Measurements from ENCODE around the gene NID1.
"Not testable (repeated sequence)": the region's sequence is repeated elsewhere in the genome, so short reads cannot be mapped to it uniquely, and the experiment has no call there.

NID1 gene

DNA sequence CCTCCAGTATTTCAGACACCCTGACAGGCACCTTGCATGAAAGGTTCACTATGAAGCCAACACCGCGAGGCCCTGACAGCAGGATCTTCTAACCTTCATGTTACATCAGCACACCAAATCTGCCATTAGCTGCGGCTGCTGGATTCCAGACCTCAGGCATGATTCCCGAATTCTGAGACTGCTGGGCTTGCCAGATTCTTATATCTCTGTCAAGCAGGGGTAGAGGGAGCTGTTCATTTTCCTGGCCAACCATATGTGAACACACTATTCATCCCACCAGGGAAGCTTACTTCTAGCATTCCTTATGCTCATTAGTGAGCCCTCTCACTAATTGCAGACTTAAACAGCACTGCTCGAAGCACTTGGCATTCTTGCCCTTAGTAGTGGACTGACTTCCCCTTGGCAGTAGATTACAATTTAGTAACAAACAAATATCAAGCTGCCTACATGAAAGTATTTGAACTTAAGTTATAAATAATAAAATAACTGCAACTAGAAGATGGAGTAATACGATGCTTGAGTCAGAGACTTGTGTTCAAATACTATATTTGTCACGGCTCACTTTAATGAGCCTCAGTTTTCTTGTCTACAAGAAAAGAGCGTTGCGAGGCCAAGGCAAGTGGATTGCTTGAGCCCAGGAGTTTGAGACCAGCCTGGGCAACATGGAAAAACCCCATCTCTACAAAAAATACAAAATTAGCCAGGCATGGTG, 43.3 kb downstream of the NID1 start:
- no peak for DNase-seq

DNA sequence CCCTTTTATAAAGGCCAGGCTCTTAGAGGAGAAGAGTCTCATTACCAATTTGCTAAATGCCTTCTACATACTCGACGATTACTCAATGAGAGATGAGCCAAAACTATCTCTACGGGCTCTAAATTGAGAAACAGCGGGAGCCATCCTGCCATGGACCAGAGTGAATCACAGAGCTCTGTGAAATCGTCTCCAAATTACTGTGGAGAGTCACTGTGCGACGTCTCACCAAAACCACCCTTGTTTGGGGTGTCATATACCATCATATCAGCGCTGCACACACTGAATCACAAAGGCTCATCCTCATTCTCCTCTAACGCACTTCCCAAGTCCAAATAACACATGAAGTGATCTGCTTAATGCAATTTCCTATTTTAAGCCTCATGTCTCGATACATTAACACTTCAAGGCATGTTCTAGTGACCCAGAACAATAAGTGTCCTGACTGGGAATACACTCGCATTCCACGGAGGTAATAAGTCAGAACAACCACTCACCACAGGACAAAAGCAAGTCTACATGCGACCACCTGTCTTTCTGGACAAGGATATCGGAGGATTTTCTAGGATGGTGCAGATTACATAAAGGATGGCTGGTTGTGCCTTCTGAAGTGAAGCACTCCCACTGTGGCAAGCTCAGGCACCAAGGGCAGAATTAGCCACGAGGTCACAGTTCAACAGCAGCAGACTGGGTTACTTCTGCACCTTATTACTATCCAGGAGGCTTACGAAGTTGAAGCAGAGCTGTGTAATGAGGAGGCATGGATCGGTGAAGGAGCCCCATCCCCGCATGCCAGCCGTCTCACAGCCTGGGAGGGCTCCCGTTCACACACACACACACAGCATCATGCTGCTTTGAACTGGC, 44.3 kb downstream of the NID1 start:
- DNase-seq: no peak

DNA sequence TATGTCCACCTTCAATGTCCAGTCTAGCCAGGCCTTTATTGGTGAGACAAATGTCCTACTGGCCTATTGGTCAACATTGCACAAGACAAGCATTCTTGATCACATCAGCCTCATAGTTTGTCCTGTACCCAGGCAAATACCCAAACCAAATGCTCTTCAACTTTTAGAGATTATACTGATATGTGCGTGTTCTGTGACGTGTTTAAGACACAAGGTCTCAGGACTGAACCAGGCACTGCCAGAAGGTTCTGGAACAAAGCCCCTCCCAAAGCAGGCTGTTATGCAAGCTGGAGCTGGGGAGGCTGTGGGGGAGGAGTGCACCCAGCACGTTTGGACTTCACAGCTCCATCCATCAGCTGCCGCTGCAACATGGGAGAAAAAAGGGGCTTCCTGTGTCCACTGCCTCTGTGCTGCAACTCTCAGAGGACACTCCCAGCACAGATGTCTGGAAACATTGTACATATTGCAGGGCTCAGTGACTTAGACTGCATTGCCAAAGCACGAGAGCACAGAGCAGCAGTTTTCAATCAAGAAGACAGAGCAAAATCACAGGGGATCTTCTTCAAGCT, 45.9 kb downstream of the NID1 start:
- DNase-seq: no peak

DNA sequence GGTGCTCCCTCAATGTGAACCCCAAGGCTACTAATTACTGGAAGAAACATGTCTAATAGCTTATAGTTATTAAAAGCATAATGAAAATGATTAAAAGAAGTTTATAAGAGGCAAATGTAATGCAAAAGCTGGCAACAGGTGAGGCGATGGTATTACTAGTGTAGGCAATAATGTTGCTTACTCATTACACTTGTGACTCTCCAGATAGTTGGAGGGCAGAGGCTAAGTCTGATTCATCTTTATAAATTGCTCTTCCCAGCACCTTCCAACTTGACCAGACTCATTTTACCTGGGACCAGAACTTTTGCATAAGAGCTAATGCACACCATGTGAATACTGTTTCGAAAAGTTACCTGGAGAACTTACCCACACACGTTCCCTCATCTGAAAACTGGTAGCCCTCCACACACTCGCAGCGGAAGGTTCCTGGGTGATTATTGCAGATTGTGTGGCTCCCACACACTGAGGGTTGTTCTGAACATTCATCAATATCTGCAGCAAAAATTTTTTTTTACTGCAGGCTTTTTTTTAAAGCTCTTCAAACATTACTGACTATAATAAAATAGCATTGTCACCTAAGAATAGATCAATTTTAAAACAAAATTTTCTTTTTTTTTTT, 48.0 kb downstream of the NID1 start:
- no peak for DNase-seq

DNA sequence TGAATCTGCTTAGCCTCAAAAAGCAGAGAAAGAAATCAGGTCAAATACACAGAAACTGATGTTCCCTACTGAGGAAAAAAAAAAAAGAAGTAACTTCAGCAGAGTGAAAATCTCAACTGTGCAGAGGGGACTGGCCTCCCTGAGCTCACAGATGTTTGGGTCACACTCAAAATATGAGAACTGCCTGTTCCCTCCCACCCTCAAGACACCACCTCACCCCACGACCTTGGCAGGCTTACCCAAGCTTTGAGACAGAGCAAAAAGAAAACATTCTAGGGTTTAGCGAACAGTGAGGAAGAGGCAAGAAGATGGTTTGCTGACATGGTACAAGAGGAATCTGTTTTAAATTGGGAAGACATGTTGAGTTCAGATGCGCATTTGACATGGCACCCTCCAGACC, 48.8 kb downstream of the NID1 start:
- DNase-seq: no peak

DNA sequence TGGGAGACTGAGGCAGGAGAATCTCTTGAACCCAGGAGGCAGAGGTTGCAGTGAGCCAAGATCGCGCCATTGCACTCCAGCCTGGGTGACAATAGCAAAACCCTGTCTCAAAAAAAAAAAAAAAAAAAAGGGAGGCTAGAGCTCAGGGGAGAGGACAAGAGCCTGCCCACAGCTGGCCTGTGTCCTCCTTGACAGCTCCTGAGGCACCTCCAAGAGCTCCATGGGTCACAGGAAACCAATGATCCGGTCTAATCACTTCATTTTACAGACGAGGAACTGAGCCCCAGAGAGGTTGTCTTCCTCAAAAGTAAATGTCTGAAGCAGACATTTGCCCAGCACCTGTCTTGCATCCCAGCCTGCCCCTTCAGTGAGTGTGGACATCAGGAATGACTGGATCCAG, 49.4 kb downstream of the NID1 start:
- no peak for DNase-seq

DNA sequence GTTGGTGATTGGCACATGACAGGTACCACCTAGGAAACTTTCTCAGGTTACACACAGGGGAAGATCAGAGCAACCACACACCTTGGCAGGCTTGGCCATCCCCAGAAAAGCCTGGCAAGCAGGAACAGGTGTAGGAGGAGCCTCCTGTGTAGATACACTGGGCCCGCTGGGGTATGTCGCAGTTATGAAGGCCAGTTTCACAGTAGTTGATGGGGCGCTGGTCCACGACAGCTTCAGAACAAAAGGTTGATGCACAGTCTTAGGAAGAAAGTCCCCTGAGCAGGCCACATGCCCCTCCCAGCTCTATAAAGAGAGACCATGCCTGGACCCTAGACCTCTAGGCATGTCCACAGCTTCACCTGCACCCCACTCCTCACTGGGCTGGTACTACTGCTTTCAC, 51.6 kb downstream of the NID1 start:
- no peak for DNase-seq

DNA sequence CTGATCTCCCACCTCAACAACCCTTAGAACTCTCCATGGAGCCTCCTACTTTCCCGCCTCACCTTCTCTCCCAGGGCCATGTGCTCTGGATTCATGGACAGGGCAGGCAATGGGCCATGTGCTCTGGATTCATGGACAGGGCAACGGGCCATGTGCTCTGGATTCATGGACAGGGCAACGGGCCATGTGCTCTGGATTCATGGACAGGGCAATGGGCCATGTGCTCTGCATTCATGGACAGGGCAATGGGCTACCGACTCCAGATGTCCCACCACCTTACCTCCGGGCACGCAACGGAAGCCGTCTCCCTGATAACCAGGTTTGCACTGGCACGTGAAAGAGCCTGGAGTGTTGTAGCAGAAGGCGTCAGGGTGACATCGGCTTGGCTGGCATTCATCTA, 53.2 kb downstream of the NID1 start:
- no peak for DNase-seq

DNA sequence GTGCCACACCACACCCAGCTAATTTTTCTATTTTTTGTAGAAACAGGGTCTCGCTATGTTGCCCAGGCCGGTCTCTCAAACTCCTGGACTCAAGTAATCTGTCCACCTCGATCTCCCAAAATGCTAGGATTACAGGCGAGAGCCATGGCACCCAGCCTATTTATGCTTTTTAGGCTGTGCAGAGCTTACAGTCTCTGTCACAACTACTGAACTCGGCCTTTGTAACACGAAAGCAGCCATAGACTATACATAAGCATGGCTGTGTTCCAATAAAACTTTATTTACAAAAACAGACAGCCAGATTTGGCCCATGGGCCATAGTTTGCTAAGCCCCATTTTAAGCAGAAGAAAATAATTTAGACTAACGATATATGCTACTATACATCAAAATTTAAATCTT, 54.4 kb downstream of the NID1 start:
- DNase-seq: no peak

DNA sequence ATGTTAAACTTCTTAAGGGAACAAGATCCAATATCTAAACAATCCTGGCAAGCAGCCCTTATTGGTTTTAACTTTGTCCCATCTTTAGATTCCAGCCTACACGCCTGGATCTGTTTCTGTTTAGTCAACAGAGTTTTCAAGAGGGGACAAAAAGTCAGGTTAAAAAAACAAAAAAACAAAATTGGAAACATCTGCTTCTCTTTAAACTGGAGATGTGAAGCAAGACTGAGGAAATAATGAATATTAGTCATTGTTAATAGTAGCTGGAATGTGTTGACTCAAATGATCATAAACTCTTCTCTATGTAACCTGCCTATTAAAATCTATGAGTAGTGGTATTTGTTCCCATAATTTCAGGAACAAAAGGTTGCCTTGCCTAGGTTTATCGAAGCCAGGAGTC, 55.0 kb downstream of the NID1 start:
- DNase-seq: no peak

DNA sequence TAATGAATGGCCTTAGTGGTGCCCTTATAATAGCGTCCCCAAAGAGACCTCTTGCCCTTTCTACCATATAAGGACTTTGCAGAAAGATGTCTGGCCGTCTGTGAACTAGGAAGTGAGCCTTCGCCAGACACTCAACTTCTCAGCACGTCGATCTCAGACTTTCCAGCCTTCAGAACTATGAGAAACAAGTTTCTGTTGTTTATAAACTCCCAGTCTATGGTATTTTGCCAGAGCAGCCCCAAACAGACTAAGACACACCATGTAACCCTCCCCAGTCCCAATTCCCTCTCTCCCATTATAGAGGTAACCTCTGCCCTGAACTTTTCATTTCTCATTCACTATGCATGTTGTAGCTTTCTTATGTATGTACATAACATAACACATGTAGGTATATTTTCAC, 55.7 kb downstream of the NID1 start:
- no peak for DNase-seq

DNA sequence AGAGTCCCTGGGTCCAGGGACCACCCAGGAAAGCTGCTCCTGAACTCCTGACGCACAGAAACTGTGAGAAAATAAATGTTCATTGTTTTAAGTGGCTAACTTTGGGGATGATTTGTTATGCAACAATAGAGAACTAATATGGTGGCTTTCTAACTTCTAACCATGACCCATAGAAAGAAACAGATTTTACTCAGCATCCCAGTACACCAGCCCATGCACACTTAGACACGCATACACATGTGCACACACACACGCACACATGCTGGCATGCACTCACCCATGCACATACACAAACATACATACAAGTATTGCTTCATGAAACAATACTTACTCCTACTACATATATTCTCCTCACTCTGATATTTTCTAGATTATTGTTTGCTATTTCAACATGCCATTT, 57.1 kb downstream of the NID1 start:
- no peak for DNase-seq

DNA sequence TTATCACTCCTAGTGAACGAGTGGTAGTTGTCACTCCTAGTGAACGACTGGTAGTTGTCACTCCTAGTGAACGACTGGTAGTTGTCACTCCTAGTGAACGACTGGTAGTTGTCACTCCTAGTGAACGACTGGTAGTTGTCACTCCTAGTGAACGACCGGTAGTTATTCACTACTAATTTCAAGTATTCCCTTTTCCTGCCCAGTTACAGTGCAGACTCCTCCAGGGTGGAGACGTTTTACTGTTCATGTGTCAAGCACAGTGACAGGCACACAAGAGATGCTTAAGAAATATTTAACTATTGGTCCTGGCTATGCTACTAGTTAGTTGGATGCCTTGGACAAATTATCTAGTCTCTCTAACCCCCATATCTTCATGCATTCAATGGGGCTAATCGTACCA, 61.8 kb downstream of the NID1 start:
- DNase-seq: not testable (repeated sequence)

DNA sequence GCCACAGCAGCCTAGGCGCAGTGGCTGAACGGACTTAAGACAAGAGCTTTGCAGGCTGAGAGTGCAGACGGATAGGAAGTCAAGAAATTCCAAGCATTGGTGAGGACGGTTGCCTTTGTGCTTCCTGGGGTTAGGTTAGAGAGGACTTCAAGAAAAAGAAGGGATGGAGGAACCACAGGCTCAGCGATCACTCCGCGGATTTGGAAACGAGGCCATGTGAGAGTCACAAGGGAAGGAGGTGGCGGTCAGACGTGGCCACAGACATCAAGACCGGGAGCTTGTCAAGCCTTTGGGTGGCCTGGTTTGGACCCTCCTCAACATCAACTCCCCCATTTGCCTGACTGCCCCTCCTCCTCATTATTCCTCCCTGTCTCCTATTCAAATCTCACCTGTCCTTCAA, 62.3 kb downstream of the NID1 start:
- no peak for DNase-seq

DNA sequence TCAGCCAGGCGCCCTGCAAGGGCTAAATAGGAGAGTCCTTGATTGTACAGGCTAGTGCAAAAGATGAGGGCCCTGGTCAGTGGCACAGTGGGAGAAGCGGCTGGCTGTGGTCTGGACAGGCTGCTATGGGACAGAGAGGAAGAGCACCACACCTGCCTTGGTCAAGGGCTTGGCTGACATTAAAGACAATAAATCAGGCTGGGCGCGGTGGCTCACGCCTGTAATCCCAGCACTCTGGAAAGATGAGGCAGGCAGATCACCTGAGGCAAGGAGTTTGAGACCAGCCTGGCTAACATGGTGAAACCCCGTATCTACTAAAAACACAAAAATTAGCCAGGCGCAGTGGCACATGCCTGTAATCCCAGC, 62.9 kb downstream of the NID1 start:
- DNase-seq: no peak

DNA sequence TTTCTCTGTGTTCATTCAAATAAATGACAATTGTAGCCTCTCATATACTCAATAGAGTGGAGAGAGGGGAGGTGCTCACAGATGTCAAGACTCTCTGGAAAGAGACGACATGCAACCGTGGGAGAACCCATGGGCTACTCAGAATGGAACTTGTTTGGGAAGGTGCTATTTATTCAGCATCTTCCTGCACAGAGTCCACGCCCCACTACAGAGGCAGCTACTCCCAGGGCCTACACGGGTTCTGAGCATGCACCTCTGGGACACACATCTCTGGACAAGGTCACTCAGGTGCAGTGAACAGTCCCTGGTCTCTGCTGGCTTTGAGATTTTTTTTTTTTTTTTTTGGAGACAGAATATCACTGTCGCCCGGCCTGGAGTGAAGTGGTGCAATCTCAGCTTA, 64.1 kb downstream of the NID1 start:
- peak; percentile 12 for DNase-seq

DNA sequence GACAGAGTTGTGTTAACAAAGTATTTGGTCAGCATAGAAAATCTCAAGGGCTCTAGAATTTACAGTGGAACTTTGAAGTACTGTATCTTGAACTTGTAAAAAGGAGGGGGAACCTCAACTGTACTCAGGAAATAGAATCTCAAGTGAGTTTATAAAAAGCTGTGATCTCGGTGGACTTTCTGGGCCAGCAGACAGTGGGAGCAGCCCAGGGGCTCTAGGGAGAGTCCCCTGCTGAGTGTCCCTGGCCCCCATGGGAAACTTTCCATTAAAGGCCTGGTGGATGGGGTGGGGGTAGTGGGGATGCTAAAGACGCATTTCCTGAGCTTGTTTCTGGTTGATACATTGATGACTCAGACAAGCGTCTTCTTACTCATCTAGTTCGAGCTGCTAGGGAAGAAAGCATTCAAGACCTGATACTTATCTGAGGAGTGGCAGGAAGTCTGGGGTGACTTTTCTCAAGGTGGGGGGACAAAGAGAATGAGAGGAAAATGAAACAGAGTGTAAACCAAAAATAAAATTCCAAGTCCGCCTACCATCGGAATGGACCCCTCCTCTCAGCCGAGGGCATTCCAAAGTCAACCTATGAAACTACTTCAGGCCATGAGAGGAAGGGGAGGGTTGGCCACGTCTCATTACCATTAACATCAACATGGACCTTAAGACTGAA, 65.5 kb downstream of the NID1 start:
- DNase-seq: no peak

DNA sequence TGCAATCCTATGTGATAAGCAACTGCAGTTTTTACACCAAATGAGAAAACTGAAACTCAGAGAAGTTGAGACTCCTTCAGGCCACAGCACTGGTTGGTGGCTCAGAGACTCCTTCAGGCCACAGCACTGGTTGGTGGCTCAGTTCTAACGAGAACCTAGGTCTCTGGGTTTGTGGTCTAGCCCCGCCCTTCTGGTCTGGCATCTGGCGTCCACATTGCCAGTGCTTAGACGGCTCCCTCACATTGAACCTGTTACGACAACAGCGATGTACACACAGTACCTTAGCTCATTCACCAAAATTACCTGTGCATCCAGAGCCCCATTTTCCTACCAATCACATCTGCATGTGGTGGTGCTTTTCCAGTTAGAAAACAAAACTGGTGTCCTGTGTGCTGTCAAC, 66.1 kb downstream of the NID1 start:
- no peak for DNase-seq

DNA sequence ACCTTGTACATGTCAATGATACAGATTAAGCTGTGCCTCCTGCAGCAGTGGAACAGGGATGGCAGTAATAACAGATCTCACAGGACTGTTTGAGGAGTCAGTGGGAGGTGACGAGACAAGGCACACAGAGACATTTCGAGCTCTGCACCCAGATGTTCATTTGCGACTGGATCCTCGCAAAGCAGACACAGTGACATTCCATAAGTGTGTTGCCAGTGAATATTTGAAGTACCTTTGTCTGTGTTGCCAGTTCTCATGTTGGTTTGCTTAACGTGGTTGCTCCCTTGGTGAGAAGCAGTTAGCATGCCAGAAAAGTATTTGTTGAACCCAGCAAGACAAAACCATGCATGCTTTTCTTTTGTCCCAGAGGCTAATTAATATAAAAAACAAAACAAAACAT, 67.0 kb downstream of the NID1 start:
- DNase-seq: no peak

DNA sequence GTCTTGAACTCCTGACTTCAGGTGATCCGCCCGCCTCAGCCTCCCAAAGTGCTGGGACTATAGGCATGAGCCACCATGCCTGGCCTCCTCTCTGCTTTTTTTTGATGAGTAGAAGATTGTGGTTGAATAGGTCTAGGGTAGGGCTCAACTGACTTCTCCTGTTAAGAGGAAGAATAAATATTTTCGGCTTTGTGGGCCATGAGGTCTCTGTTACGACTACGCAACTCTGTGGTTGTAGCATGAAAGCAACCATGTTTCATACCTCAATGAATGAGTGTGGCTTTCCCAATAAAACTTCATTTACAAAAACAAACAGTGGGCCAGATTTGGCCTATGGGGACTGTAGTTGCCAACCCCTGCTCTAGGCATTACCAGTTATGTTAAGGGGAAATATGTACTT, 67.8 kb downstream of the NID1 start:
- DNase-seq: no peak

DNA sequence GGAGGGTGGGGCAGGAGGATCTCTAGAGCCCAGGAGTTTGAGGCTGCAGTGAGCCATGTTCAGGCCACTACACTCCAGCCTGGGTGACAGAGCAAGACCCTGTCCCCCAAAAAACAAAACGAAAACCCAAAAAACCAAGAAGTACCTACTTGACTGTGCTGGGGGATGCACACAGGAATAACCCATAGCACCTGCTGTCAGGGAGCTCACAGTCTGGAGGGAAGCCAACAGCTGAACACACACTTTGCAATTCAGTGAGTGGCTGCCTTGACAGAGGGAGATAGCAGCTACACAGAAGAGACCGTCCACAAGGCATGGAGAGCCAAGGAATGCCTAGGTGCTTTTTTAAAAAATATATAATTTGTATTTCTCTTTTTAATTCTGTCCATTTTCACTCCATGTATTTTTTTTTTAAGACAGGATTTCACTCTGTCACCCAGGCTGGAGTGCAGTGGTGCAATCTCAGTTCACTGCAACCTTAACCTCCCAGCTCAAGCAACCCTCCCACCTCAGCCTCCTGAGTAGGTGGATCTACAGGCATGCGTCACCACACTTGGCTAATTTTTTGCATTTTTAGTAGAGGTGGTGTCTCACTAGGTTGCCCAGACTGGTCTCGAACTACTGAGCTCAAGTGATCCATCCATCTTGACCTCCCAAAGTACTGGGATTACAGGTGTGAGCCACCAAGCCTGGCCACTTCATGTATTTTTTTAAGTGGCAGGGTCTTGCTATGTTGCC, 68.7 kb downstream of the NID1 start:
- peak; percentile 49 for DNase-seq

DNA sequence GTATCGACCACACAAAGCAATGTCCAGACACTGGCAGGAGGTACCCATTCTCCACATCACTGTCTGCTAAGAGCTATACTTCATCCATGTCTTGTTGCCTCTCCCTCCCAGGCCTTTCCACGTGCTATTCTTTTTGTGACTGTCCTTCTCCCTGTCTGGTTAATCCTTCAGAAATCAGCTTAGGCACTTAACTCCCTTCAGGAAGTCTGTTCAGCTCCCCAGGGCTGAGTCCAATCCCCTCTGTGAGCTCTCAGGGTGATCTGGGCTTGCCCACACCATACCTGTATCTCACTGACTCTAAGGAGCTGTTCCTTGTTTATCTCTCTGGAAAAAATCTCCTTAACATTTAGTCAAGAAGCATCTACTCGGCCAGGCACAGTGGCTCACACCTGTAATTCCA, 69.4 kb downstream of the NID1 start:
- DNase-seq: no peak

DNA sequence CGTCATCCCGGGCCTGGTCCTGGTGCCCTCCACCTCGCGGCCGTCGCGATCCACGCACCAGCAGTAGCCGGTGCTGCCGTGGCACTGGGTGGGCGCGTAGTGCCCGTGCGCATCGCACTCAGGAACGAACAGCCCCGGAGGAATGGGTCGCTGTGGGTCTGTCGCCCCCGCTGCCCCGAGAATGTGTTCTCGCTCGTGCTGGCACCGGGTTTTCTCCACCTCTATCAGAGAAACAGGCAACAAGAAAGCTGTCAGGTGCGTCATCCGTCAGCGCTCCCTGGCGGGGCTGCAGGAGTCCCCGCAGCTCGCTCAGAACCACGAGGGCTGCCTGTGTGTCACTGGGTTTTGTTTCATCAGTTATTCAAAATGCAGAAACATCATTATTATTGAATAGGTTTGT, 71.2 kb downstream of the NID1 start:
- no peak for DNase-seq
